Measurements from ENCODE around the gene AP2M1. TPM values are rescaled to one million over a fixed set of nuclear protein-coding genes. Genes with fewer than 3 reads are reported as not detected.

Gene AP2M1
- total and polyA plus RNA-seq, 8 donors: 96.2 to 220 (median 144) TPM

GRCh38 chr3:184189421-184189820, 14.8 kb downstream of the AP2M1 start:
- Histone ChIP-seq H3K27me3 (no peaks in the 10 kb centered on the region), H3K36me3 (peaks cover 63 to 74% (median 72%) of the 10 kb centered on the region in 4 donors), H3K4me1 (peaks cover 22 to 44% (median 38%) of the 10 kb centered on the region in 4 donors), H3K4me3 (no peak overlapping the region), H3K27ac (no peak overlapping the region), H3K9me3 (no peaks in the 10 kb centered on the region)
- no peak for DNase-seq
- intact Hi-C loops (cut with DNase I; ENCODE audit: low total_unique reads): loop anchor here (10.0 kb wide), 1 partner anchor 55 kb away; the partner anchor contains the start of genes ALG3 and EEF1AKMT4
- 91 to 94% (median 92%) methylated on average over 13 of the region's 13 CpGs for WGBS, 5 donors
- TF ChIP-seq POLR2AphosphoS5 (IDR thresholded peaks at IDR 0.05) (no peak), POLR2A (IDR thresholded peaks at IDR 0.05) (no peak), CTCF (IDR thresholded peaks at IDR 0.05) (no peak), EP300 (IDR thresholded peaks at IDR 0.05) (no peak)

DNA sequence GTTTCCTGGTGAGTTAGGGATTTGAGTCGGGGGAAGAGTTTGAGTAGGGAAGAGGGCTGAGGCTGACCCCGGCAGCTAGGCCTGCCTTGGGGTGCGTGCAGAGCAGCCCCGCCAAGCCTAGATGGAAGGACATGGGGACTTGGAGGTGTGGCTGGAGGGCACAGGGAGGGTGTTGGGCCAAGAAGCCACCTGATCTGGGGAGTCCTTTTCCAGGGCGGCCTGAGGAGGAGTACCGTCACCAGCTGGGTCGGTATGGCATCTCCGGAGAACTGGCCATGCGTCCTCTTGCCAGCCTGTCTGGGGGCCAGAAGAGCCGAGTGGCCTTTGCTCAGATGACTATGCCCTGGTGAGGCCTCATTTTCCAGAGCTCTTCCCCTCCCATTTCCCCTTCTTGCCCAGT, 18.2 kb downstream of the AP2M1 start:
- Histone ChIP-seq H3K4me3 (no peak overlapping the region), H3K36me3 (peaks cover 73 to 92% (median 89%) of the 10 kb centered on the region in 4 donors), H3K27ac (no peak overlapping the region), H3K4me1 (peaks cover 4 to 22% (median 14%) of the 10 kb centered on the region in 4 donors), H3K27me3 (no peaks in the 10 kb centered on the region), H3K9me3 (no peaks in the 10 kb centered on the region)
- no peak for DNase-seq
- 89 to 96% (median 93%) methylated on average over 9 to 10 of the region's 10 CpGs for WGBS, 5 donors
- intact Hi-C loops (cut with DNase I; ENCODE audit: low total_unique reads): no loop called here
- TF ChIP-seq POLR2A (IDR thresholded peaks at IDR 0.05) (no peak), EP300 (IDR thresholded peaks at IDR 0.05) (no peak), POLR2AphosphoS5 (IDR thresholded peaks at IDR 0.05) (no peak), CTCF (IDR thresholded peaks at IDR 0.05) (no peak)

GRCh38 chr3:184193991-184194539, 19.4 kb downstream of the AP2M1 start:
- intact Hi-C loops (cut with DNase I; ENCODE audit: low total_unique reads): no loop called here
- WGBS, 5 donors: 82 to 92% (median 85%) methylated on average over 6 to 9 of the region's 9 CpGs
- peaks cover 62 to 80% (median 77%) of the 10 kb centered on the region in 4 donors for H3K36me3 ChIP-seq

DNA sequence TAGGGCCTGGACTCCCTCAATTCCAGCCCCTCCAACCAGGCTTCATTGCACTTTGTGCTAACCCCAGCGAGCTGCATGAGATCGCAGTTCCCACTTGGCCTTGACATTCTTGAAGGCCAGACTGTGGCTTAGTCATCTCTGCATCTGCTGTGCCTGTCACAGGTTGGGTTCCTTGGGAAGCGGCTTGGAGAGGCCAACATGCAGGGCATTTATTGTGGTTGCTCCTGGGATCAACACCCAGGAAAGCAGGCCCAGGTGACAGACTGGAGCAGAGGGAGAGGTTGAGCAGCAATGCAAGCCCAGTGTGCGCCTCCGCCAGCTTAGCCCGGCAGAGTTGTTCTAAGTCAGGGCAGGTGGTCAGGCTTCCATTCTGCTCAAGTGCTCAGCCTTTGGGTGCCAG, 21.9 kb downstream of the AP2M1 start:
- H3K4me3 ChIP-seq: no peak overlapping the region
- TF ChIP-seq POLR2A (IDR thresholded peaks at IDR 0.05) (no peak), CTCF (IDR thresholded peaks at IDR 0.05) (no peak), EP300 (IDR thresholded peaks at IDR 0.05) (no peak), POLR2AphosphoS5 (IDR thresholded peaks at IDR 0.05) (no peak)
- intact Hi-C loops (cut with DNase I; ENCODE audit: low total_unique reads): no loop called here
- no peaks in the 10 kb centered on the region for H3K4me1 ChIP-seq
- no peaks in the 10 kb centered on the region for H3K27me3 ChIP-seq
- DNase-seq: no peak
- peaks cover 39 to 55% (median 52%) of the 10 kb centered on the region in 4 donors for H3K36me3 ChIP-seq
- H3K27ac ChIP-seq: no peak overlapping the region
- WGBS, 5 donors: 88 to 92% (median 90%) methylated on average over 6 of the region's 6 CpGs
- H3K9me3 ChIP-seq: no peaks in the 10 kb centered on the region

More at GRCh38 chr3:184193991-184194539, 19.4 kb downstream of the AP2M1 start:
- no peak for DNase-seq
- TF ChIP-seq POLR2A (IDR thresholded peaks at IDR 0.05): no peak
- TF ChIP-seq POLR2AphosphoS5 (IDR thresholded peaks at IDR 0.05): no peak
- no peak for TF ChIP-seq CTCF (IDR thresholded peaks at IDR 0.05)
- TF ChIP-seq EP300 (IDR thresholded peaks at IDR 0.05): no peak
- Histone ChIP-seq H3K4me3 (no peak overlapping the region), H3K27me3 (no peaks in the 10 kb centered on the region), H3K9me3 (no peaks in the 10 kb centered on the region), H3K27ac (no peak overlapping the region), H3K4me1 (peaks cover 0 to 10% (median 3%) of the 10 kb centered on the region in 4 donors)

Data from stomach (tissue), 9 donors.